ENCODE results near the gene C7orf33.
"Not testable (repeated sequence)": the region's sequence is repeated elsewhere in the genome, so short reads cannot be mapped to it uniquely, and the experiment has no call there.

- not testable (repeated sequence) for TF ChIP-seq CTCF, POLR2A (IDR thresholded peaks at IDR 0.05)
Observed at GRCh38 chr7:148573581-148573980, 17.0 kb upstream of the C7orf33 start.
